ENCODE data around the gene CKLF. TPM values are rescaled to one million over a fixed set of nuclear protein-coding genes. Genes with fewer than 3 reads are reported as not detected.

Gene CKLF
- total RNA-seq, 1 experiment from 2014 or later, result 21.0 TPM

GRCh38 chr16:66562986-66563385, 10.6 kb downstream of the CKLF start (continued):
- TF ChIP-seq AFF4 (CRISPR knock-in tag; IDR thresholded peaks at IDR 0.05; ENCODE audit: borderline replicate concordance), result no peak
- TF ChIP-seq HMGXB4 (CRISPR knock-in tag; IDR thresholded peaks at IDR 0.05), result no peak
- TF ChIP-seq NR1H2 (CRISPR knock-in tag; IDR thresholded peaks at IDR 0.05), result no peak
- no peak for TF ChIP-seq ZNF121 (CRISPR knock-in tag; IDR thresholded peaks at IDR 0.05)
- no peak for TF ChIP-seq ELF4 (CRISPR knock-in tag; IDR thresholded peaks at IDR 0.05; ENCODE audit: low read depth)

- H3K27ac Mint-ChIP-seq, result no peak overlapping the region
- peaks cover 3% of the 10 kb centered on the region for H3K9me3 Mint-ChIP-seq
- ATAC-seq, result no peak
- H3K4me1 Mint-ChIP-seq, result no peaks in the 10 kb centered on the region
- TF ChIP-seq NR1H2 (CRISPR knock-in tag; IDR thresholded peaks at IDR 0.05) (no peak), MXD4 (CRISPR knock-in tag; IDR thresholded peaks at IDR 0.05; ENCODE audit: borderline replicate concordance) (no peak), ZNF219 (CRISPR knock-in tag; IDR thresholded peaks at IDR 0.05; ENCODE audit: borderline replicate concordance) (no peak), RORB (CRISPR knock-in tag; IDR thresholded peaks at IDR 0.05) (no peak), GTF2I (CRISPR knock-in tag; conservative IDR thresholded peaks at IDR 0.05) (no peak), STAT6 (CRISPR knock-in tag; conservative IDR thresholded peaks at IDR 0.05; ENCODE audit: low read depth) (no peak), KAT7 (CRISPR knock-in tag; IDR thresholded peaks at IDR 0.05; ENCODE audit: borderline replicate concordance) (no peak), E2F4 (CRISPR knock-in tag; IDR thresholded peaks at IDR 0.05; ENCODE audit: borderline replicate concordance, low read depth) (no peak), ZNF263 (CRISPR knock-in tag; IDR thresholded peaks at IDR 0.05; ENCODE audit: low read depth) (no peak), ZNF423 (CRISPR knock-in tag; IDR thresholded peaks at IDR 0.05) (no peak), SOX15 (CRISPR knock-in tag; IDR thresholded peaks at IDR 0.05) (no peak), FOXP4 (CRISPR knock-in tag; IDR thresholded peaks at IDR 0.05) (no peak)
- no peak for DNase-seq (ENCODE audit: low spot score)
- peaks cover 4% of the 10 kb centered on the region for H3K36me3 Mint-ChIP-seq
- H3K27me3 Mint-ChIP-seq (ENCODE audit: low read depth), result no peaks in the 10 kb centered on the region
- ChIA-PET CTCF (interaction anchor here (0.6 to 2.2 kb wide), 6 partner anchors 12 to 157 kb away, joined by 3 to 11 read pairs (median 4); partner anchors contain the start of gene CKLF), POLR2A (no interaction called here)
- H3K4me3 Mint-ChIP-seq, result no peak overlapping the region
These were observed 11.4 kb downstream of the CKLF start for GRCh38 chr16:66563574-66564334.

Data from WTC11 (cell line).